MM.1S (cell line): ENCODE results near the gene JPH3.

Source experiments
- DNase-seq: peaks from one replicate; pipeline ENCODE4 v3.0.0-alpha.2; 2015
- H2AFZ ChIP-seq: fragments of 300-600 bp; sonication (generic); 2 replicates; pipeline ENCODE4 v1.6.0; 2016; ENCODE audit warnings: antibody characterized with exemption, low read length
- H3F3A ChIP-seq: fragments of 300-600 bp; sonication (generic); 2 replicates; pipeline ENCODE4 v1.6.1; 2016; ENCODE audit warnings: mild to moderate bottlenecking, antibody characterized with exemption, low read length, moderate library complexity, mixed read lengths; ENCODE audit not compliant: insufficient read depth
- H3K27ac ChIP-seq: fragments of 300-600 bp; sonication (generic); 2 replicates; pipeline ENCODE4 v1.5.1; 2016; ENCODE audit warnings: mild to moderate bottlenecking, low read length
- H3K27me3 ChIP-seq: fragments of 300-600 bp; sonication (generic); replicated peaks from 2 replicates; pipeline ENCODE4 v1.6.0; 2016; ENCODE audit warnings: low read length; ENCODE audit not compliant: insufficient read depth
- H3K36me3 ChIP-seq: fragments of 300-600 bp; sonication (generic); replicated peaks from 2 replicates; pipeline ENCODE4 v1.6.1; 2016; ENCODE audit warnings: mild to moderate bottlenecking, low read length, mixed read lengths; ENCODE audit not compliant: insufficient read depth
- H3K4me1 ChIP-seq: fragments of 300-600 bp; sonication (generic); 2 replicates; pipeline ENCODE4 v1.6.1; 2016; ENCODE audit warnings: low read length, mixed read lengths
- H3K4me2 ChIP-seq: fragments of 300-600 bp; sonication (generic); 2 replicates; pipeline ENCODE4 v1.6.0; 2016; ENCODE audit warnings: low read depth, low read length
- H3K4me3 ChIP-seq: fragments of 300-600 bp; sonication (generic); 2 replicates; pipeline ENCODE4 v1.5.1; 2016; ENCODE audit warnings: low read length, mixed read lengths
- H3K79me2 ChIP-seq: fragments of 300-600 bp; sonication (generic); 2 replicates; pipeline ENCODE4 v1.6.1; 2016; ENCODE audit warnings: mixed run types, low read length, mixed read lengths
- H3K9ac ChIP-seq: fragments of 300-600 bp; sonication (generic); 2 replicates; pipeline ENCODE4 v1.6.1; 2016; ENCODE audit warnings: low read length, mixed read lengths
- H3K9me2 ChIP-seq: fragments of 300-600 bp; sonication (generic); replicated peaks from 2 replicates; pipeline ENCODE4 v1.6.1; 2016; ENCODE audit warnings: mild to moderate bottlenecking, low read length, mixed read lengths; ENCODE audit not compliant: insufficient read depth
- H3K9me3 ChIP-seq: fragments of 300-600 bp; sonication (generic); replicated peaks from 2 replicates; pipeline ENCODE4 v1.6.1; 2016; ENCODE audit warnings: mild to moderate bottlenecking, low read length, mixed read lengths; ENCODE audit not compliant: insufficient read depth
- H4K20me1 ChIP-seq: fragments of 300-600 bp; sonication (generic); 2 replicates; pipeline ENCODE4 v1.6.1; 2016; ENCODE audit warnings: mild to moderate bottlenecking, low read length, moderate library complexity, mixed read lengths; ENCODE audit not compliant: insufficient read depth
- EZH2 ChIP-seq: fragments of 300-600 bp; sonication (generic); optimal IDR thresholded peaks from 2 replicates; pipeline ENCODE3; 2017; ENCODE audit warnings: low read depth, mild to moderate bottlenecking, antibody characterized with exemption, low read length, mixed read lengths
- EZH2phosphoT487 ChIP-seq: fragments of 300-600 bp; sonication (generic); IDR thresholded peaks from 2 replicates; pipeline ENCODE4 v1.6.1; 2018; ENCODE audit warnings: antibody characterized with exemption, low read length
- TF ChIP-seq, protein P1 (sequence below): fragments of 300-600 bp; sonication (generic); IDR thresholded peaks from 2 replicates; pipeline ENCODE4 v1.5.1; 2016; ENCODE audit warnings: antibody characterized with exemption, low read length, mixed read lengths

Gene JPH3

DNA sequence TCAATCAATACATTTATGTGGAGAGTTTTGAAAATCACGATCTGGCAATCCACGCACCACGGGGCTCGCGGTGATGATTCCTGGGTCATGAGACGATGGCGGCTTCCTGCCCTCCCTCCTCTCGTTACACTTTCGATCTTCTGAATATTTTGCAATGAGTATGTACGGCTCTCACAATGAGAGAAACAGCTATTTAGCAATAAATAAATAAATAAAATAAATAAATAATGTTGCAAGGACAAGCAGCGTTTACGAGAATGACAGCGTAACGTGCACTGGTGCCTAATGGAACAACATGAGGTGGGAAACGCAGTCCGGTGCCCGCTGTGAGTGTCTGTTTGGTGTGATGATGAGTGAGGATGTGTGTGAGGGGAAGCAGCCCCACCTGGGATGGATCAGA, 46.7 kb upstream of the JPH3 start:
- no peak overlapping the region for H3K4me2 ChIP-seq
- no peak overlapping the region for H3K9ac ChIP-seq
- no peak for DNase-seq
- H3K4me3 ChIP-seq, result no peak overlapping the region
- no peak overlapping the region for H3K27ac ChIP-seq
- TF ChIP-seq EZH2, result no peak
- TF ChIP-seq EZH2phosphoT487, result no peak
- TF ChIP-seq, protein P1, sequence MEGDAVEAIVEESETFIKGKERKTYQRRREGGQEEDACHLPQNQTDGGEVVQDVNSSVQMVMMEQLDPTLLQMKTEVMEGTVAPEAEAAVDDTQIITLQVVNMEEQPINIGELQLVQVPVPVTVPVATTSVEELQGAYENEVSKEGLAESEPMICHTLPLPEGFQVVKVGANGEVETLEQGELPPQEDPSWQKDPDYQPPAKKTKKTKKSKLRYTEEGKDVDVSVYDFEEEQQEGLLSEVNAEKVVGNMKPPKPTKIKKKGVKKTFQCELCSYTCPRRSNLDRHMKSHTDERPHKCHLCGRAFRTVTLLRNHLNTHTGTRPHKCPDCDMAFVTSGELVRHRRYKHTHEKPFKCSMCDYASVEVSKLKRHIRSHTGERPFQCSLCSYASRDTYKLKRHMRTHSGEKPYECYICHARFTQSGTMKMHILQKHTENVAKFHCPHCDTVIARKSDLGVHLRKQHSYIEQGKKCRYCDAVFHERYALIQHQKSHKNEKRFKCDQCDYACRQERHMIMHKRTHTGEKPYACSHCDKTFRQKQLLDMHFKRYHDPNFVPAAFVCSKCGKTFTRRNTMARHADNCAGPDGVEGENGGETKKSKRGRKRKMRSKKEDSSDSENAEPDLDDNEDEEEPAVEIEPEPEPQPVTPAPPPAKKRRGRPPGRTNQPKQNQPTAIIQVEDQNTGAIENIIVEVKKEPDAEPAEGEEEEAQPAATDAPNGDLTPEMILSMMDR, result no peak
- no peak overlapping the region for H2AFZ ChIP-seq
- no peaks in the 10 kb centered on the region for H3F3A ChIP-seq
- peaks cover 32% of the 10 kb centered on the region for H3K27me3 ChIP-seq
- no peaks in the 10 kb centered on the region for H4K20me1 ChIP-seq
- no peaks in the 10 kb centered on the region for H3K9me3 ChIP-seq
- no peaks in the 10 kb centered on the region for H3K79me2 ChIP-seq
- H3K4me1 ChIP-seq, result no peaks in the 10 kb centered on the region
- H3K9me2 ChIP-seq, result no peaks in the 10 kb centered on the region
- H3K36me3 ChIP-seq, result no peaks in the 10 kb centered on the region

DNA sequence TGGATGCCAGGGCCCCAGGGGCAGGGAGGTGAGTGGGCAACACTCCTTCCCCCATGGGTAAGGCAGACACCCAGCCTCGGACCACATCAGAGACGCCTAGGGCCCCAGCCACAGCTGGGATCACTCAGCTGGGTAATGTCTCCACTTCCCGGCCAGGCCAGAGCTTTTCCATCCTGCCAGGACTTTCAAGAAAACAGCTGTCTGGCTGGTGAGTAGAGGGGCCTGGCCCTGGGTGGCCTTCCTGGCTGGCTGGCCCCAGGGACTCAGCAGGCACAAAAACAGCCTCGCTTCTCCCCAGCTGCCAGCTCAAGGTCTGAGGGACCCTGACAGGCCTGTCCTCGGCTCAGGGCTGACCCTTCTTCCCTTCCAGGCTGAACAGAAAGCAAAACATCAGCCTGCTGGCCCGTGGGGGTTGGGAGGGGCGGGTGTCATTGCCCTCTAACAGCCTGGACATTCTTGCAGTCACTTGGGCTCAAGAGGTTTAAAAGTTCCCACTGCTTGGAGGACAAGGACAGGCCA, 45.3 kb upstream of the JPH3 start:
- H3K4me2 ChIP-seq, result no peak overlapping the region
- no peaks in the 10 kb centered on the region for H3K79me2 ChIP-seq
- H3K4me1 ChIP-seq, result no peaks in the 10 kb centered on the region
- H3K9me3 ChIP-seq, result no peaks in the 10 kb centered on the region
- TF ChIP-seq EZH2phosphoT487 (no peak), EZH2 (no peak)
- TF ChIP-seq, protein P1, result no peak
- H3K9me2 ChIP-seq, result no peaks in the 10 kb centered on the region
- H3K4me3 ChIP-seq, result no peak overlapping the region
- no peak overlapping the region for H2AFZ ChIP-seq
- H3K9ac ChIP-seq, result no peak overlapping the region
- no peak for DNase-seq
- no peaks in the 10 kb centered on the region for H3F3A ChIP-seq
- no peaks in the 10 kb centered on the region for H4K20me1 ChIP-seq
- no peaks in the 10 kb centered on the region for H3K36me3 ChIP-seq
- H3K27ac ChIP-seq, result no peak overlapping the region
- peaks cover 28% of the 10 kb centered on the region for H3K27me3 ChIP-seq

- no peaks in the 10 kb centered on the region for H3K9me3 ChIP-seq
- no peaks in the 10 kb centered on the region for H4K20me1 ChIP-seq
- no peak overlapping the region for H3K9ac ChIP-seq
- TF ChIP-seq, protein P1, result no peak
- TF ChIP-seq EZH2, result no peak
- no peak for TF ChIP-seq EZH2phosphoT487
- no peaks in the 10 kb centered on the region for H3K4me1 ChIP-seq
- no peak for DNase-seq
- H2AFZ ChIP-seq, result no peak overlapping the region
- no peaks in the 10 kb centered on the region for H3F3A ChIP-seq
- H3K27ac ChIP-seq, result no peak overlapping the region
- H3K4me3 ChIP-seq, result no peak overlapping the region
- H3K27me3 ChIP-seq, result peaks cover 18% of the 10 kb centered on the region
- no peak overlapping the region for H3K4me2 ChIP-seq
- H3K36me3 ChIP-seq, result no peaks in the 10 kb centered on the region
- no peaks in the 10 kb centered on the region for H3K79me2 ChIP-seq
- no peaks in the 10 kb centered on the region for H3K9me2 ChIP-seq
Observed at GRCh38 chr16:87558682-87559081, 43.6 kb upstream of the JPH3 start.
